GM21526 (cell line): ENCODE data around the gene TACC3.

ENCODE experiments used
- ATAC-seq: cut with Tn5 transposase; IDR thresholded peaks from one replicate; pipeline ENCODE4 v1.9.1; 2021; ENCODE audit warnings: moderate library complexity; ENCODE audit not compliant: unreplicated experiment, low FRiP score

TACC3 gene

DNA sequence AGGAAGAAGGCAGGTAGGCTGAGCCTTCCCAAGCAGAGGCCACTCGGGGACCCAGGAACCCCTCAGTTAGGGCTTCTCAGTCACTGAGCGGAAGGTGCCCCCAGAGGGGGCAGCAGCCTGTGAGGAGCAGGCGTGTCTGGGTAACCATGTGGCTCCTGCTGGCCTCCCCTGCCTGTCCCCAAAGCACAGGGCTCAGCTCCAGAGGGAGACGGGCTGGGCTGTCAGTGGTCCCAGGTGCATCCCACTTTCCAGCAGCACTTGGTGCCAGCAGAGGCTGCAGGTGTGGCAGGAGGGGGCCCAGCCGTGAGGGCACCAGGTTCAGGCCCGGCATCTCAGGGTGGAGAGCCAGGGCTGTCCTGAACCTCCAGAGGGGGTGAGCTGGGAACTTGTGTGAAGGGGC lies 22.7 kb downstream of the TACC3 start:
- no peak for ATAC-seq

DNA sequence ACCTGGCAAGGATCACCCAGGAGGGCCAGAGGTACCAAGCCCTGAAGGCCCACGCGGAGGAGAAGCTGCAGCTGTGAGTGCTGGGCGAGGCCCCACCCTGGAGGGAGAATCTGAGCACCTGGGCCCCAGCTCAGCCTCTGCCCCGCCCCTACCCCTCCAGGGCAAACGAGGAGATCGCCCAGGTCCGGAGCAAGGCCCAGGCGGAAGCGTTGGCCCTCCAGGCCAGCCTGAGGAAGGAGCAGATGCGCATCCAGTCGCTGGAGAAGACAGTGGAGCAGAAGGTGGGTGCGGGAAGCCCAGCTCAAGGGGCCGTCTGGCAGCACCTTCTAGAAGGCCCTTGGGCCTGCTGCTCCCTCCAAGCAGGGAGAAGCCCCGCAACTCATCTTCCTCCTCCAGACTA lies 23.2 kb downstream of the TACC3 start:
- no peak for ATAC-seq

DNA sequence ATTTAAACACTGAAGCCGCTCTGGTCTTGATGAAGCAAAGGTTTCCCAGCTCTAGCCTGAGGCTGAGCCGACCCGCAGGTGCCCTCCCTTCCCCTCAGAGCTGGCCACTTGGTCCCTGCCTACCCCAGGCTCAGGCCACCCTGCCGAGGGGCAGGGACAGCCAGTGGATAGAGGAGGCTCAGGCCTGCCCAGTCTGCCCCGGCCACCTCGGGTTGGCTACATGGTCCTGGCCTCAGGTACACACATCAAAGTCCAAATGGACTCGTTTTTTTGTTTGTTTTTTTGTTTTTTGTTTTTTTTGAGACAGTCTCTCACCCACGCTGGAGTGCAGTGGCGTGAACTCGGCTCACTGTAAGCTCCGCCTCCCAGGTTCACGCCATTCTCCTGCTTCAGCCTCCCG lies 23.8 kb downstream of the TACC3 start:
- ATAC-seq: no peak

DNA sequence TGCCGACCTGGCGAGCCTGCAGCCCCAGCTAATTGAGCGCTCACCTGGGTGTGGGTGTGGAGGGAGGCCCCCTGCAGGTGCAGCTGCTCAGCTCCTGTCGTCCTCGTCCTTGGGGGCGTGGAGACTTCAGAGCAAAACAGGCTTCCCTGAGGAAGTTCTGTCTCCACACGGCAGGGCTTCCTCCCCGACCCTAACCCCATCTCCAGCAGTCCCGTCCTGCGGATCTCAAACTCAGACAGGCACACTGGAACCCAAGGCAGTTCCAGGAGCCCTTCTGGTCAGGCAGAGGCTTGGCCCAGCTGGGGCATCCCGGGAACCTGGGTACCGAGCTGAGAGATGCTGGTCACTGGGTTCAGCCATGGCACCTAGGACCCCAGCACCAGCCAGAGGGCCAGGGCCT lies 24.4 kb downstream of the TACC3 start:
- ATAC-seq: no peak

DNA sequence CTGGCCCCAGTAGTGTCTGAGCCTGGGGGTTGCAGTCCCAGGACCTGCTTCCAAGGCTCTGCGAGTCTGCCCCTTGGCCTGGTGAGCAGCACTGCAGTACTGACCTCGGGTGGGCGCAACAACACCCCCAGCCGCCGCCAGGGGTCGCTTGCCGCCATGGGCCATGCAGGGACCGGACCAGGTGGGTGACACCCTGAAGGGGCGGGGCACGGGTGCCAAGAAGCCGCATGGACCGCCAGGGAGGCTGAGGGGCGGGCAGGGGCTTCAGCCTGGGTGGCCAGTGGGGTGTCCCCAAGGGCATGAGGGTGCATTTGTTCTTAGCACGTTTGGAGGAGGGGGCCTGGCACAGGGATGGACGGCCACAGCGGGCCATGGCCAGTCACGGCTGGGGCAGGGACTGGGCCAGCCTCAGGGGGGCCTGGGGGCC lies 25.0 kb downstream of the TACC3 start:
- ATAC-seq: no peak

DNA sequence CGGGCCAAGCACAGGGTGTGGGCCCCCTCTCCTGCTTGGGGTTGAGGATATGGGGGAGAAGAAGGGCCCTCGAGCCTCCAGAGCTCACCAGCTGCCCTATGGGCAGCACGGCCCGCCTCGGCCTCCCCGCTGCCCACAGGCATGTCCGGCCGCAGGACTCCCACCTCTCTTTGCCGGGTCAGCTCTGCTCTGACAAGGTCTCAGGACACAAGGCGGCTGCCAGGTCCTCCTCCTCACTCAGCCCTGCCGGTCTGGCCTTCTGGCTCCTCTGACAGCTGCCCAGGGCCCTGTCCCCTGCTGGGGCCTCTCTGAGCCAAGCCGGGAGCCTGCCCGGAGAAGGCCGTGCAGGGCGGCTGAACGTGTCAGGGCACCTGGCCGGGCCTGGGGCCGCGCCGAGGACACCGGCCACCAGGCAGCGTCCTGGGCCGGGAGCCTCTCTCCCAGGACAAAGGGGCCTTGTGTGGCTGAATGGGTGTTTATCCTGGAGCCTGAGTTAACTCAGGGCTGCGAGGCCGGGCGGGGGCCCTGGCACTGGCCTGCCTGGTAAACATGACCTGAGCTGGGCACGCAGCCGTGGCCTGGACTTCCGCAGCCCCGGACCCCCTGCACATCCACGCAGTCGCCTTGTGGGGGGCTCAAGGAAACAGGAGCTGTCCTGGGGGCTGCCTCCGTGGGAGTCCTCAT lies 25.7 kb downstream of the TACC3 start:
- no peak for ATAC-seq

DNA sequence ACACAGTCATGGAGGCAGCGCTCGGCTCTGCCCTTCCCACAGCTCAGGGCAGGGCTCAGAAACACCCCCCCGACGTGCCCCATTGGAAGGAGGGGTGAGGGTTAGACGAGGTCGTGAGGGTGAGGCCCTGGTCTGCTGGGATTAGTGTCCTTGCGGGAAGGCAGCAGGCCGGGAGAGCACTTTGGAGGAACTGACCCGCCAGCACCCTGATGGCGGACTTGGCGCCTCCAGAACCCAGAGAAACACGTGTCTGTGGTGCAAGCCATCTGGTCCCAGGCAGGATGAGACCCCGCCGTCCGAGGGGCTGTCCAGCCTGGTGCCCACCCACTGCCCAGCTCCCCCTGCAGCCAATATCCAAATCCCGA lies 26.3 kb downstream of the TACC3 start:
- no peak for ATAC-seq

DNA sequence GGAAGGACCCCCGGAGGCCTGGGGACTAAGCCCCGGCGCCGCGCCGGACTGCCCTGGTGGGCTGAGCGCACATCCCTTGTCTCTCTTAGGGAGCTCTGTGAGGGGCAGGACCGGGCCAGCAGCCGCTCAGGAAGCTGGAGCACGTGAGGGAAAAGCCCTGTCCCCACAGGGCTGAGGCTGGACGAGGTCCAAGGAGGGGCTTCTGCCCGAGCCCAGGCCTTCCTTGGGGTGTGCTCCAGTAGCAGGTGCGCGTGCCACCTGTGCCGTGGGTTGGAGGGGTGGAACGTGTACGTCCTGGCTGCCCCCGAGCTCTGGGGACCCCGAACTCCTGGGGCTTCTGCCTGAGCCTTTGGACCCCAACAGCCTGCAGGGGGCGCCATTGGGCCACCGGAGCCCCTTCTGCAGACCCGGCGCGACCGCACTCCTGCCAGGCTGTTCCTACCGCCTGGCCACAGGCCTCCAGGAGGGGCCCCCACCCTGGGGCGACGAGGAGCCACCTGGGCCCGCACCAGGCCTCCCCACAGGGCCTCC lies 27.2 kb downstream of the TACC3 start:
- no peak for ATAC-seq

DNA sequence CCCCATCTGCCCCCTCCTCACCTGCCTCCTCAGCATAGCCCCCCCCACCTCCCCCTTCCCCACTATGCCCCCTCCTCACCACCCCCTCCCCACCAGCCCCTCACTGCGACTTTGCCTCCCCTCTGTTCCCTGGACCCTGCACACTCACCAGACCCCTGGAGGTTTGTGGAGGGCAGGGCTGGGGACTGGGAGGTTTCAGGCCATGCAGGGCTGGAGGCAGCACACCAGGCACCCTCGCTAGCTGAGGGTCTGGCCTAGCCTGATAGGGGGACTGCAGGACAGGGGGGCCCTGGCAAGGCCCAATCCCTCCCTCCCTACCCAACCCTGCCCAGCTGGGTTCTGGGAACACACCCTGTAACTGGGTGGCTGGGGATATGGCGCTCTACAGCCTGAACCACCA lies 28.0 kb downstream of the TACC3 start:
- ATAC-seq: no peak

DNA sequence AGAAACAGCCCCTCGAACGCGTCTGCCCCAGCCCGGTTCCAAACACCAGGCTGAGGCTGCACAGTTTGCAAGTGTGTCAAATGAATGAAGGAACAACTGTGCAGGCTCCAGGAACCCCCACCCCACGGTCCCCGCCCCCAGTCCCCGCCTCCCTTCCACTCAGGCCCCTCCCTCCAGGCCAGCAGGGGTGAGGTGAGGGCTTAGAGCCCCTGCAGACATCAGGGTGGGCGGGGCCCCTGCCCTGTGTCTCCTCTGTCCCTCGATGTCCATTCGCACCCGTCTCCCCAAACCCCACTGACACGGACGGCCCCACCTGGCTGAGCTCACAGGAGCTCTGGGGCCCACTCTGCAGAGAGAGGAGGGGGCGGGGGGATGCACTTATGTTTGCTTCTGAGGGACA lies 28.5 kb downstream of the TACC3 start:
- no peak for ATAC-seq

DNA sequence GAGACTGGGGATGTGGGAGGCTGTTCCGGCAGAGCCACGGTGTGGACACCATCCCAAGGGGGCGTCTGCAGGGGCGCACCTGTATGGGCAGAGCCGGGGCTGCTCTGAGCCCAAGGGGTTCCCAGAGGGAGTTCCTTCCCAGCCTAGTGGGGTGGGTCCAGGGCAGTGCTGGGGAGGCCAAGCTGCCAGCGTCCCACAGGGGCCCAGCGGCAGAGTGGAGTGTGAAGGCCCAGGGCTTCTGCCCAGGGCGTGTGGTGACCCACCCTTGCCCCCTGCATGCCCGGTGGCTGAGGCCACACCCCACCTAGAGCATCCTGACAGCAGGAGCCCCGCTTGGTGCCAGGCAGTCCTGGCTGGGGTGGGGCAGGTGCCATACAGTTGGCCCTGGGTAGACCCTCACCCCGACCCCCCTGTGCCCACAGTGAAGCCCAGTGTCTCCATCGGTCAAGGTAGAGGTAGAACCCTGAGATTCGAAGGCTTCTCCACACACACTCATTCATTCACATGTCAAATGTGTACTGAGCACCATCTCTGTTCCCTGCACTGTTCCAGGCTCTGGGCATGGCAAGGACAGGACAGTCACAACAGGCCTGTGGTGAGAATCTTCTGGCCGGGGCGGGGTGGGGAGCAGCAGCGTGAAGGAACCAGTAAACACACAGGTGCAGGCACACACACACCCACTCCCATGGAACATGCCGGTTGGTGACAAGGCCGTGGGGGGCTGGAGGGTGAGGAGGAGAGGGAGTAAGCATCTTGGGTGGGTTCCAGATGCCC lies 29.2 kb downstream of the TACC3 start:
- ATAC-seq: no peak

DNA sequence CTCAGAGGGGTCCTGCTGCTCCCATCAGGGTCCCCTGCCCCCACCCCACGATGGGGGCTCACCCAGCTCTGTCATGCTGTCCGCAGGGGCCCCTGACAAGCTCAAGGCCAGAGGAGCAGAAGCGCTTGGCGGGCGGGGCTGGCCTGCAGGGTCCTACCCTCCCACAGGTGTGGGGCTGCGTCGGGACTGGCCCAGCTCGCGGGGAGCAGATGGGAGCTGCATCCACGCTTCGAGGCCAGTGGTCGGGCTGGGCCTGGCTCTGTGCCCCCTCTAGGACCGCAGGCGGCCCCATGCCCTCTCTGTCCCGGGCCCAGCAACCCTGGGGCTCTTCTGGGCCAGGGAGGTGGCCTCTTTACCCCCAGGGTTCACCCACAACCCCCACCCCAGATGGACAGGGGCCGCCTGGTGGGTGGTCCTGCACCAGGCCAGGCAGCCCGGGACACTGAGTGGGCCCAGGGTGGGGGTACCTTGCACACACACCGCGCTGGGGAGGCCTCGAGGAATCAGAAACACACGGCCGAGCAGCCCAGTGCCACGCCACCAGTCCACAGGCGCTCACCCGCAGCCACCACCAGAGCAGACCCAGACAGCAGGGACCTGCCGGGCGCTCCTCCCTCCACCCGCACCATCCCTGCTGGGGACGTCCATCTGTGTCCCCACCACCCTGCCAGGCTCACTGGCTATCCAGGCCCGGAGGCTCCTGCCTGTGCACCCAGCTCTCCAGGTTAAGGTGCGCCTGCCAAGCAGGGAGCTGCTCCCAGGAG lies 30.0 kb downstream of the TACC3 start:
- no peak for ATAC-seq

DNA sequence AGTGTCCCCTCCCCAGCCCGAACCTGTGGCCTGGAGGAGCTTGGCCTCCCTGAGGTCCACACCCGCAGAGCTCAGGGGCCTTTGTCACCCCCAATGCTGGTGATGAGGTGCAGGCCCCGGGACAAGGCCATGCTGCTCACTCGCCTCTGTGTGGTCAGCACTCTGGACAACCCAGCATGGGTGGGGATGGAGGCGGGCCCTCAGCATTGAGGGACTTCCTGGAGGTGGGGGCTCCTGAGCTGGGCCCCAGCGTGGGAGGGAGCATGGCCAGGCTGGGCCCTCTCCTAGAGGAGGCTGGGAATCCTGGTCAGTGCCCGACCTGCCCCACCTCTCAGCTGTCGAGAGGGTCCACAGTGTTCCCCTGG lies 30.6 kb downstream of the TACC3 start:
- ATAC-seq: no peak

DNA sequence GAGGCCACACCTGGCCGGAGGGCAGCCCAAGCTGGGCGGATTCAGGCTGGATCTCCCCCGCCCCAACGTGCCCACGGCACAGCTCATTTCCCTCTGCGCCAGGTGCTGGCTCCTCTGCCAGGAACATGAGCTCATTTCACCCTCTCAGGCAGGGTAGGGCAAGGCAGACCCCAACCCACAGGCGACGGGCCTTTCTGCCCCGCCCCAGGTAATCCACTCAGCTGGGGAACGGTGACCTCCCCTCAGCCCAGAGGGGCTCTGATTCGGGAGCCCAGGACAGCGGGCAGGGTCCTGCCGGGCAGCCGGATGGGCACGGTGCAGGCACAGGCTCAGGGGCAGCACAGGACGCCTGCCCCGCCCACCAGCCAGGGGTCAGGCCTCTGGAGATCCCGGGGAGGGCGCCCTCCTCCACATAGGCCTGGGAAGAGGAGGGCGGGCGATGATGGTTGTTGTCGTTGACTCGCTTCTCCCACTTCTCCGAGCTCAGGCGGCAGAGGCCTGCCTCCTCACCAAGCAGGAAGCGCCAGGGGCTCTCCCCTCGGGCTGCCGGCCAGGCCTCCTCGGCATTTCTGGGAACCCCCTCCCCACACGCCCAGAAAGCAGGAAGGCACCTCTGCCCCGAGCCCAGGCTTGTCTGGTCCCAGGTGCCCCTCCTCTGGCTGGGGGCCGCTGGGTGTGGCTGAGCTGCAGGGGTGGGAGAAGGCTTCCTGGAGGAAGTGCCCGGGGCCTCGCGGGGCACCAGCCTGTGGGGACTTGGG lies 31.1 kb downstream of the TACC3 start:
- no peak for ATAC-seq

DNA sequence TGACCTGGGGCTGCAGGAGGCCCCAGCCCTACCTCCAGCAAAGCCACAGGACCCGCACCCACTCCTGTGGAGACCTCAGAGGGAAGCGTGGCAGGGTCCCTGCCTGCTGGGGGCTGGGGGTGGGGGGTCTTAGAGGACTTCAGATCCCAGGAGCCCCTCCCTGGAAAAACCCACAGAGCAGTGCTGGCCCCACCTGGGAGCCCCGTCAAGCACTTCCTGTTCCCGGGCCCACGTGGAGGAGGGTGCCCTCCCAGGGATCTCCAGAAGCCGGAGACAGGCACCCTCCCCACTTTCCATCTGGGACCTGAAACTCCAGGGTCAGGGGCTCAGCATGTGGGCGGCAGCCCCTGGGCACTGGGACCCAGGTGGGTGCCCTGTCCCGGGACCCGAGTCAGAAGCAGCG lies 32.0 kb downstream of the TACC3 start:
- no peak for ATAC-seq

DNA sequence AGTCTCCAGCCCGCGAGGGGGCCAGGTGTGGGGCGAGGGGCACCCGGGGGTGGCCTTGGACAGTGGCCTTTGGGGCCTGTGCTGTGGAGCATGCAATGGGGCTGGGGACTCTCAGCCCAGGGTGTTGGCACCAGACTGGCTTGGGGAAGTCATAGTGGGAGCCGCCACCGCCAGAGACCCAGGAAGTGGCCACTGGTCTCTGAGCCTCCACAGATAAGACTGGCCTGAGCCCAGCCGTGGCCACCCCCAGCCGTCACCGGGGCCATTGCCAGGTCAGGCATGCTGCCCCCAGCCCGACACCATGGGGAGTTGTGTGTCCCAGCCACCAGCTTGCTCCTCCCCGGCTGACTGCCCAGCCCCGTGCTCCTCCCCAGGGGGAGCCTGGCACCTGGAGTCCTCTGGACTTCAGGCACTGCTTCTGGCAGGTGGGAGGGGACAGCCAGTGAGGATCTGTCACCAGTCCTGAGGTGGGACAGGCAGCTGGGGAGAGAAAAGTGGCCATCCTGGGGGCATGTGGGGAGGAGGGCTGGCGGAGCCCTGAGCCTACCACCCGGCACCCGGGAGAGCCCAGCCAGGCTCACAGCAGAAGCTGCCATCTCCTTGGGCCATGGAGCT lies 32.5 kb downstream of the TACC3 start:
- ATAC-seq: no peak

DNA sequence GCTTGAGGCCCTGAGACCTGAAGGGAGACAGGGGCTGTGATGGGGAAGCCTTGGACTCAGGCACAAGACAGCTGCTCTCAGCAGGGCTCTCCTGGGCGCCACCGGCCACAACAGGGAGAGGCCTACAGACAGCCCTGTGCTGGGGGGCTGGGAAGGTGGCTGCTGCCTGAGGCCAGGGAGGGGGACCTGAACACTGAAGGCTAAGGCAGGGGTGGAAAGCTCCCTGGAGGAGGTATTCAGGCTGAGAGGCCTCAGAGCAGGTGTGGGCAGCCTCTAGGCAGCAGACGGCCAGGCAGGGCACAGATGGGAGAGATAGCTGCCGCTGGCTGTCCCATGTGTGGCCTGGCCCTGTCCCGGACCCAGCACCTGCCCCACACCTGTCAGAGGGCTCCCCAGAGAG lies 33.0 kb downstream of the TACC3 start:
- no peak for ATAC-seq

DNA sequence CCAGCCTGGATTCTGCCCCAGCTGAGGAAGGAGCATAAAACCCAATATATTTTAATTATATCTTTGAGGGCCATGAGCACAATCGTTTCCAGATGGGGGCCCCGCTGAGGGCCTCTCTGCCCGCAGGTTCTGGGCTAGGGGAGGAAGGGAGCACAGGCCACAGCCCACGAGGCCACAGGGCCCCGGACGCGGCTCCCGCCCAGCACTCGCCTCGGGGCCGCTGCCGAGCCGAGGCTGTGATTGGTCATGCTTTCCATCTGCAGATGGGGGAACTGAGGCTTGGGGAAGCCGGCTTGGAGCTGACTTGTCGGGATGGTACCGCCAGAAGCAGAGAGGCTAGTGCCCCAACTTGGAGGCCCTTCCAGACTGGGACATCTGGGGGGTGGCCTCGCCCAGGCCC lies 34.0 kb downstream of the TACC3 start:
- ATAC-seq: no peak

DNA sequence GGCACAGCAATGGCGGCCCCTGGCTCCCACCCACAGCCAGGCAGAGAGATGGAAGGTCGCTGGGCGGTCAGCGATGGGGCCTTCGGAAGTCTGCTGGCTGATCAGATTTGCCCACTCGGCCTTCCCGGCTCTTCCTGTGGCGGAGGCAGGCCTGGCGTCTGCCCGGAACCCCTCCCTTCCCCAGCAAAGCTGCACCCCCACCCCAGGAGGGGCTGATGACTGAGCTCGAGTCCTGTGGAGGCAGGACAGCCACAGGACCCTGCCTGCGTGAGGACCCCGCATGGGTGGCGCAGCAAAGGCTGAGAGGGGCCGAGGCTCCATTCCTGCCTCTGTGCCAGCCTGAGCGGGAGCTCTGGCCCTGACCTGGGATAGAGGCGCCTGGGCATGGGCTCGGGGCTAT lies 34.8 kb downstream of the TACC3 start:
- no peak for ATAC-seq
